ENCODE results near the gene SORBS1.

The SORBS1 gene

GRCh38 chr10:95333997-95334804 lies 227.0 kb downstream of the SORBS1 start:
- in situ Hi-C loops (cut with HindIII; ENCODE audit: low sequenced_read_pairs), result no loop called here

- in situ Hi-C loops (cut with HindIII; ENCODE audit: low sequenced_read_pairs), result no loop called here
These were observed 228.4 kb downstream of the SORBS1 start for GRCh38 chr10:95332666-95333249.

- in situ Hi-C loops (cut with HindIII; ENCODE audit: low sequenced_read_pairs), result no loop called here
These were observed 229.5 kb downstream of the SORBS1 start for GRCh38 chr10:95331596-95332130.

- in situ Hi-C loops (cut with HindIII; ENCODE audit: low sequenced_read_pairs), result no loop called here
These were observed 230.2 kb downstream of the SORBS1 start for GRCh38 chr10:95330966-95331453.

- in situ Hi-C loops (cut with HindIII; ENCODE audit: low sequenced_read_pairs), result no loop called here
These were observed 231.9 kb downstream of the SORBS1 start for GRCh38 chr10:95329296-95329695.

GRCh38 chr10:95328013-95328412 lies 233.2 kb downstream of the SORBS1 start:
- in situ Hi-C loops (cut with HindIII; ENCODE audit: low sequenced_read_pairs), result no loop called here

GRCh38 chr10:95327367-95327766 lies 233.8 kb downstream of the SORBS1 start:
- in situ Hi-C loops (cut with HindIII; ENCODE audit: low sequenced_read_pairs), result no loop called here

- in situ Hi-C loops (cut with HindIII; ENCODE audit: low sequenced_read_pairs), result no loop called here
These were observed 234.8 kb downstream of the SORBS1 start for GRCh38 chr10:95326396-95326795.

GRCh38 chr10:95325863-95326262 lies 235.3 kb downstream of the SORBS1 start:
- in situ Hi-C loops (cut with HindIII; ENCODE audit: low sequenced_read_pairs), result no loop called here

- in situ Hi-C loops (cut with HindIII; ENCODE audit: low sequenced_read_pairs), result no loop called here
These were observed 236.5 kb downstream of the SORBS1 start for GRCh38 chr10:95324436-95325268.

GRCh38 chr10:95321554-95322301 lies 239.4 kb downstream of the SORBS1 start:
- in situ Hi-C loops (cut with HindIII; ENCODE audit: low sequenced_read_pairs), result no loop called here

- in situ Hi-C loops (cut with HindIII; ENCODE audit: low sequenced_read_pairs), result no loop called here
These were observed 241.9 kb downstream of the SORBS1 start for GRCh38 chr10:95319239-95319638.

- in situ Hi-C loops (cut with HindIII; ENCODE audit: low sequenced_read_pairs), result no loop called here
These were observed 245.7 kb downstream of the SORBS1 start for GRCh38 chr10:95315509-95315908.

- in situ Hi-C loops (cut with HindIII; ENCODE audit: low sequenced_read_pairs), result no loop called here
These were observed 246.8 kb downstream of the SORBS1 start for GRCh38 chr10:95314192-95314918.

- in situ Hi-C loops (cut with HindIII; ENCODE audit: low sequenced_read_pairs), result no loop called here
These were observed 248.1 kb downstream of the SORBS1 start for GRCh38 chr10:95312986-95313495.

GRCh38 chr10:95312257-95312656 lies 248.9 kb downstream of the SORBS1 start:
- in situ Hi-C loops (cut with HindIII; ENCODE audit: low sequenced_read_pairs), result no loop called here

GRCh38 chr10:95309958-95310357 lies 251.2 kb downstream of the SORBS1 start:
- in situ Hi-C loops (cut with HindIII; ENCODE audit: low sequenced_read_pairs), result no loop called here

- in situ Hi-C loops (cut with HindIII; ENCODE audit: low sequenced_read_pairs), result no loop called here
These were observed 252.5 kb downstream of the SORBS1 start for GRCh38 chr10:95308389-95309302.

GRCh38 chr10:95306851-95307250 lies 254.3 kb downstream of the SORBS1 start:
- in situ Hi-C loops (cut with HindIII; ENCODE audit: low sequenced_read_pairs), result no loop called here

All from DLD1 (cell line).